Measurements from ENCODE around the gene COLEC12.
A peak's percentile ranks its signal among the peaks of the same experiment; 100 is the strongest.

COLEC12 gene

DNA sequence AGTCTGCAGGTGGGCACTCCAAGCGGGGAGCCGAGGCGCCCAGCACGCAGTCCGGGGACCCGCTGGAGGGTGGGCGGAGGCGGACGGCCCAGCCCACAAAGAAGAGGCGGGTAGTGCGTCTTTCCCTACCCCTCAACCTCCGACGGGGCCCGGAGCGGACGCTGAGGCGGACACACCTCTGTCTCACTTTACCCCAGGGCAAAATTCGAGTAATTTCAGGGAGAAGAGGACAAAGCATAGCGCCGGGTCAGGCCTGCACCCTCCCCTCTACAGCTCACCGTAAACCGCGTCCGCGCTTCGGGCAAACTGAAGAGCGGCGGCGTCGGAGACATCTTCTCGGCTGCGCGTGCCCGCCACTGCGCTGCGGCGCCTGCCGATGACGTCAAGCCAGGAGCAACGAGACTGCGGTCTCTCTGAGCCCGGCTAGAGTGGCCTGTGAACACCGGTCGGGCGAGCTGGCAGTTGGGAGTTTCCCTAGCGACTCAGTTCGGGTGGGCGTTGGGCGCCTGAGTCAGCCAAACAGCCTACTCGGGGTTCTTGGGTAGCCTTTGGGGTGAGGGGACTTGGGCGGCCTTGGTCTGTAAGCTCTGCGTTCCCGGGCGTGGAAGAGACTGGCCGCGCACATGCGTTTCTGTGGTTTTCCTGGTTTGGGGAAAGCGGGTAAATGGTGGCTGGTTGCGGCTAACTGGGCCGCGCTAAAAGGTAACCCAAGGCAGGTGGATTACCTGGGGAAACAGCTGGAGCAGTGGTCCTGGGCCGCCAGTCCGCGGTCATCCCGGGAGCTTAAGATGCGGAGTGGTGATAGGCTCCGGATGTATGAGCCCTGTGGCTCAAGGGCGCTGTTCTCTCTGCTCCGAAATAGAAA is 232.6 kb downstream of the COLEC12 start, which contains the start of gene THOC1:
Gene THOC1, minus strand, starts transcription at position 360 of the 865 bp plus-strand sequence. Its CDS starts 28 bp downstream, at position 332.
- DNase-seq: peak; percentile 59

DNA sequence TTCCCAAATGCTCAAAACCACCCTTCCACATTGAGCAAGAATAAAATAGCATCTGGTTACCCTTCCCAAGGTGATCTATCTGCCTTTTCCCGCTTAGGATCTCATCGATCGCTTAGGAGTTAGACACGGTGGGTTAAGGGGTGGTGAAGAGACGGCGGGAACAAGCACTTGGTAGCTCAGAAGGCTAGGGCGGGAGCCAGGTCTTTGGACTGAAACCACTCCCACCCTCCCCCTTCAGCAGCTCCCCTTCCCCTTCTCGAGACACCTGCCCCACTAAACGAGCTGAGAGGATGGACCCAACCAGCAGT is 233.2 kb downstream of the COLEC12 start:
- DNase-seq: no peak
